Brain microvascular endothelial cell (primary cell): ENCODE results near the gene METTL16.

ENCODE experiments used
- DNase-seq: peaks from one replicate; pipeline ENCODE4 v3.0.0-alpha.2; 2020
- H3K27ac ChIP-seq: fragments of 250-450 bp; sonication (Bioruptor Pico); 2 replicates; pipeline ENCODE4 v1.5.1; 2020; ENCODE audit warnings: mild to moderate bottlenecking, moderate library complexity
- H3K27me3 ChIP-seq: fragments of 250-450 bp; sonication (Bioruptor Pico); replicated peaks from 2 replicates; pipeline ENCODE4 v1.5.1; 2020; ENCODE audit warnings: mild to moderate bottlenecking
- H3K36me3 ChIP-seq: fragments of 250-450 bp; sonication (Bioruptor Pico); replicated peaks from 2 replicates; pipeline ENCODE4 v1.5.1; 2020; ENCODE audit warnings: mild to moderate bottlenecking
- H3K4me3 ChIP-seq: 2 replicates; pipeline ENCODE4 v1.5.1; 2011; ENCODE audit warnings: low read depth, mild to moderate bottlenecking, control low read depth, low read length, moderate library complexity
- in situ Hi-C: cut with HindIII; loops from 2 replicates; pipeline ENCODE4 v1.10.0; 2017; ENCODE audit warnings: low sequenced_read_pairs, low pct_ligation_motif_present
- TF ChIP-seq, protein P1 (sequence below): IDR thresholded peaks from 2 replicates; pipeline ENCODE4 v1.5.1; 2011; ENCODE audit warnings: low read depth, mild to moderate bottlenecking, moderate library complexity, low read length, control low read depth, inconsistent platforms; ENCODE audit errors: missing control alignments

The METTL16 gene

DNA sequence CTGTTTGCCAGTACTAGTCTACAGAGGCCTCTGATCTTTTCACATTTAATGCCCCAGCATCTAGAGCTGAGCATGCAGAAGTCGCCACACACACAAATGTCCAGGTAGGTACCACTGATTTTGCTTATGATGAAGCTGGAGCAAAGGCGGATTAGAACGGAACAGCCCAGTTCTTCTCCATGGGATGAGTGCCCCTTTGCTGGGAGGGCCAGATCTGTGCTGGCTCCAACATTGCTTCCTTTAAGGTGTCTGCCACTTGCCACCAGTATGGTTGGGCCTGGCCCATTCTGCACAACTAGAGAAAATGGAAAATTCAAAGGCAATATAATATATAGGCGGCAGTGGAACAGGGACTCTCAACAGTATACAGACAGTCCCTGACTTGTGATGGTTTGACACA is 108.6 kb downstream of the METTL16 start:
- Histone ChIP-seq H3K27ac (no peak overlapping the region), H3K27me3 (no peaks in the 10 kb centered on the region), H3K4me3 (no peak overlapping the region), H3K36me3 (no peaks in the 10 kb centered on the region)
- in situ Hi-C loops = no loop called here
- TF ChIP-seq, protein P1, sequence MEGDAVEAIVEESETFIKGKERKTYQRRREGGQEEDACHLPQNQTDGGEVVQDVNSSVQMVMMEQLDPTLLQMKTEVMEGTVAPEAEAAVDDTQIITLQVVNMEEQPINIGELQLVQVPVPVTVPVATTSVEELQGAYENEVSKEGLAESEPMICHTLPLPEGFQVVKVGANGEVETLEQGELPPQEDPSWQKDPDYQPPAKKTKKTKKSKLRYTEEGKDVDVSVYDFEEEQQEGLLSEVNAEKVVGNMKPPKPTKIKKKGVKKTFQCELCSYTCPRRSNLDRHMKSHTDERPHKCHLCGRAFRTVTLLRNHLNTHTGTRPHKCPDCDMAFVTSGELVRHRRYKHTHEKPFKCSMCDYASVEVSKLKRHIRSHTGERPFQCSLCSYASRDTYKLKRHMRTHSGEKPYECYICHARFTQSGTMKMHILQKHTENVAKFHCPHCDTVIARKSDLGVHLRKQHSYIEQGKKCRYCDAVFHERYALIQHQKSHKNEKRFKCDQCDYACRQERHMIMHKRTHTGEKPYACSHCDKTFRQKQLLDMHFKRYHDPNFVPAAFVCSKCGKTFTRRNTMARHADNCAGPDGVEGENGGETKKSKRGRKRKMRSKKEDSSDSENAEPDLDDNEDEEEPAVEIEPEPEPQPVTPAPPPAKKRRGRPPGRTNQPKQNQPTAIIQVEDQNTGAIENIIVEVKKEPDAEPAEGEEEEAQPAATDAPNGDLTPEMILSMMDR = no peak
- no peak for DNase-seq

- Histone ChIP-seq H3K4me3 (peak overlapping the region; percentile 51), H3K27me3 (no peaks in the 10 kb centered on the region), H3K27ac (peak overlapping the region; percentile 98), H3K36me3 (no peaks in the 10 kb centered on the region)
- TF ChIP-seq, protein P1 = no peak
- in situ Hi-C loops = no loop called here
- no peak for DNase-seq
These were observed 109.1 kb downstream of the METTL16 start for GRCh38 chr17:2402544-2402943.

GRCh38 chr17:2401426-2402221 is 110.1 kb downstream of the METTL16 start:
- Histone ChIP-seq H3K27ac (peak overlapping the region; percentile 98), H3K4me3 (peak overlapping the region; percentile 62), H3K36me3 (no peaks in the 10 kb centered on the region), H3K27me3 (no peaks in the 10 kb centered on the region)
- DNase-seq = peak; percentile 100
- in situ Hi-C loops = no loop called here
- TF ChIP-seq, protein P1 = no peak

DNA sequence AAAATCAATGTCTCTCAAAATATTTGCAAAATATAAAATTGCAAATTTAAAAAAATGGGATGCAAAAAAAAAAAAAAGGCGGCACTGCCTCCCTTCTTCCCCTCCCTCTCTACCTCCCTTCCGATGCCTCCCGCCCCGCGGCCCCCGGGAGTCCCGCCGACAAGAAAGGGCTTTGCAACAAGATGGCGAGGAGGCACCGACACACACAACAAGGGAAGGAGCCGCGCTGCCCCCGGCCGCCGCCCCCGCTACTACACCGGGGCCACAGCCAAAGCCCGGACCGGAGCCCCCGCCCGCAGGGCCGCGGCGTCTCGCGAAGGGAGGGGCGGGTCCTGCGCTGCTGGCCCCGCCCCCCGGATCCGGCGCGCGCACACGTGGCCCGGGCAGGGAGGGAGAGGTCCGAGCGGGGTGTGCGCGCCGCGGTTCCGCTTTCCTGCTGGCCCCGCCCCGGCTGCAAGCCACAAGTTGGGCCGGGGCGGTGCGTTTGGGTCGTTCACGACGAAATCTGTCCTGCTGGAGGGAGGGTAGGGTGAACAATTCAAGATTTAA is 110.7 kb downstream of the METTL16 start, which contains the start of gene MNT:
Gene MNT, minus strand, starts transcription at position 184 of the 549 bp plus-strand sequence. CDS start 348 bp downstream, outside the sequence.
- TF ChIP-seq, protein P1 = no peak
- in situ Hi-C loops = no loop called here
- Histone ChIP-seq H3K36me3 (no peaks in the 10 kb centered on the region), H3K27me3 (no peaks in the 10 kb centered on the region), H3K27ac (peak within 1 kb of the TSS; percentile 98), H3K4me3 (peak within 1 kb of the TSS; percentile 77)
- DNase-seq = peak; percentile 91

DNA sequence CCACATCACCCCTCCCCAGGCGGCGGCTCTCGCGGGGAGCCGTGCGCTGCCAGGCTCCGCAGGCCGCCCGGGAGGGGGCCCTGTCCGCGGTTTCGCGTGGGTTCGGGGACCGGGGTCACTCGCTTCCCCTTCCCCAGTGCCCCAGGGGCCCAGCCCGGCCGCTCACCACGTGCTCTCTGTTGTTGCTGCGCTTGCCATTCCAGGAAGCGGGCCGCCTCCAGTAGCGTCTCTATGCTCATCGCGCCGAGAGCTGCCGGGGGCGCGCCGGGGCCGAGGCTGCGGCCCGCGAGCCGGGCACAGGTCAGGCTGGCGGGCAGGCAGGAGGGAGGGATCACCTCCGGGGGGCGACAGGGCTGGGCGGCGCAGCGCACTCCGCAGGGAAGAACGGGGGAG is 111.2 kb downstream of the METTL16 start:
- DNase-seq = no peak
- TF ChIP-seq, protein P1 = no peak
- in situ Hi-C loops = no loop called here

More for the DNA sequence above, 111.2 kb downstream of the METTL16 start:
- peak overlapping the region; percentile 77 for H3K4me3 ChIP-seq
- H3K27me3 ChIP-seq = no peaks in the 10 kb centered on the region
- peak overlapping the region; percentile 98 for H3K27ac ChIP-seq
- H3K36me3 ChIP-seq = no peaks in the 10 kb centered on the region
